GM11168 (cell line): Measurements from ENCODE around the gene SEC22C.
"Not testable (repeated sequence)": the region's sequence is repeated elsewhere in the genome, so short reads cannot be mapped to it uniquely, and the experiment has no call there.

Experiments used
- in situ Hi-C: fragments of 300-500 bp; cut with MboI; formaldehyde crosslinking; loops from one replicate; pipeline ENCODE4 v1.12.0; 2022; ENCODE audit warnings: low sequenced_read_pairs; ENCODE audit not compliant: unreplicated experiment

The SEC22C gene

GRCh38 chr3:42582474-42583070 lies 805 bp upstream of the SEC22C start:
- in situ Hi-C loops = no loop called here

DNA sequence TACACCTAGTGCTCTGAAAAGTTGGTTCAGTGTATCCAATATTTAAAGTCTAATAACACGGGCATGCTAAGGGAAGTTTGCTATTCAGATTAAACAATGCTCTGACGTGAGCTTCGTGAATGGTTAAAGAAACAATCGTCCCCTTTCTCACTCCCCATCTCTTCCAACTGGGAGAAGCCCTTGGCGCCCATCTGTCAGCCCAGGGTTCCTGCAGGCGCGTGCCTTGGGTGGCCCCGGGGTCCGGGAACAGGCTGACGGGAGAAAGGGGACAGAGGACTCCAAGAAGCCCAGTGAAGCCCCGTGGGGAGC lies 413 bp downstream of the SEC22C start:
- in situ Hi-C loops = no loop called here

DNA sequence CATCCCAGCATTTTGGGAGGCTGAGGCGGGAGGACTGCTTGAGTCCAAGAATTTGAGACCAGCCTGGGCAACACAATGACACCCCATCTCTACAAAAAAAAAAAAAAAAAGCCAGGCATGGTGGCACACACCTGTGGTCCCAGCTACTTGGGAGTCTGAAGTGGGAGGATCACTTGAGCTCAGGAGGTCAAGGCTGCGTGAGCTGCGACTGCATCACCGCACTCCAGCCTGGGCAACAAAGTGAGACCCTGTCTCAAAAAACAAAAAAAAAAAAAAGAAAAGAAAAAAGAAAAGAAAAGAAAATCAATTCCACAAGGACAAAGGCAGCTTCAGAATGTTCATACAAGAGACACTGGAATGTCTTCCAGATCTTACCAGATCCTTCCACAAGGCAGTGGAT lies 2.4 kb downstream of the SEC22C start:
- in situ Hi-C loops = not testable (repeated sequence)

- in situ Hi-C loops = no loop called here
These were observed 3.7 kb downstream of the SEC22C start for GRCh38 chr3:42578054-42578453.

DNA sequence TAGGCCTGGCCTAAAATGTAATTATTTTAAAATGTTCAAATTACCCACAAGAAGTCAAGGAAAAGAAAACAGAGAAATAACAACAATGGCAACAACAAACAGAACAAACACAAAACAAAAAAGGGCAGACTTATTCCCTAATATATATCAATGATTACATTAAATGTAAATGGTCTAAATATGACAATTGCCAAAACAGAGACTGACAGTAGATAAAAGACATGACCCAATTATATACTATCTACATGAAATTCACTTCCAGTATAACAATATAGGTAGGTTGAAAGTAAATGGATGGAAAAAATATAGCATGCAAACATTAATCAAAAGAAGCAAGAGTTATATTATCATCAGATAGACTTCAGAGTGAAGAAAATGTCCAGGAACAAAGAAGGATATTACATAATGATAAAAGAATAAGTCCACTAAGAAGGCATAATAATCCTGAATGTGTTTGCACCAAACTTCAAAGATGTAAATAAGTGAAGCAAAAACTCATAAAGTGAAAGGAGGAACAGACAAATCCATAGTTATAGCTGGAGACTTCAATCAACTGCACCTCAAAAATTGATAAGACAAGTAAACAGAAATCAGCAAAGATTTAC lies 6.5 kb downstream of the SEC22C start:
- in situ Hi-C loops = no loop called here

- in situ Hi-C loops = no loop called here
These were observed 9.5 kb downstream of the SEC22C start for GRCh38 chr3:42572278-42572677.

DNA sequence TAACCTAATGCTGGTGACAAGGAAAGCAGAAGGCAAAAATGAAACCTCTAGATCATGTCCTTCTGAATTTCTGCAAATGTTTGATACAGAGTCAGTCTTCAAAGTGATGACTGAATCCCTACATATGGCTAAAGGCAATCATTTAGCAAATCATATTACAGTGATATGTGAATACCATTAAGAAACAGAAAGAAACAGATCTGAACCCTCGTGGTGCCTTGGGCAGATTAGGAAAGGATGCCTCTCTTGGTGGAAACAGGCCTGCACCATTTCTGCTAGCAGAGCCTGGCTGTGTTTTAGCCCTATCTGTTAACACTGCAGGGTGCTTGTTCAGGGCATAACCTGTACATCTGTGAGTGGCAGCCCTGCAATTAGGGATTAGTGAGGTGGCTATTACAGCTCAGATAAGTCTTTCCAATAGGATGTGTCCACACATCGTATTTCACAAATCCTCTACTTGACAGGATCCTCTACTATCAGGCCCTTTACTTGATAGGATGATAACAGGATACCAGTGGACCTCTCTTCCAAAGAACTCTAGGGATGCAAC lies 12.1 kb downstream of the SEC22C start:
- in situ Hi-C loops = no loop called here

DNA sequence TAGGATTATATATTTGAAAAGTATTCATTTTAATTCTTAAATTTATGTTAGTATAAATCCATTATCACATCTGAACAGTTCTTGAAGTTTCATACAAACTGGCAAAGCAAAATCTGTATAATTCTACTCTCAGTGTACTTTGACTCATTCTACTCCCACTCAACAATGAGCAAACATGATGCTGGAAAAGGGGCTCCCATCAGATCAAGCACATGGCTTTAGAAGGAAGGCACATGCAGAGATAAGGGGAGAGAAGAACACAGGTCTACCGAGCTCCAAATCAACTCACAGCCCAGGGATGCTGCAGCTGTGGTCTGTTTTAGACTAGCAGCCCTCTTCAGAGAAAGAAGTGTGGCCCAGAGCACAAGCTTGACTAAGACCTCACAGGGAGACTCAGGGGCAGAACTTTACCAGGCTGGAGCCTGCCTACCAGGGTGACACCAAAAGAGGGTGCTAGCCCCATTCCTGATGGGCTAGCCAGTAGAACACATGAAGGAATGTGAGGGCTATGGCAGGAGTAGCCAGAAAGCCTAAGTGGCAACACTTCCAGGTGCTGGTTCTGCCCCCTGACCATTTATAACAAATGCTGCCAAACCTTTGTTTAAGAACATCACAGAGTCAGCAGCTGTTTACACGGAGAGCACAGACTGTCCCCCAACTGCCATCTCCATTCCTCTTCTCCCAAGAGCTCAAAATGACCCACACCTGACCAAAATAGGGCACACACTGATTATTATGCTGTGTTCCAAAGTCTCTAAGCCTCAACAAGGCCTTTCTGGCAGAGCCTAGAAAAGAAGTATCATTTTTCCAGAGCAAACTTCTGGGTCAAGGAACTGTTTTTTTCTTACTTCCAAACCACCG lies 19.5 kb downstream of the SEC22C start:
- in situ Hi-C loops = no loop called here

GRCh38 chr3:42557854-42558253 lies 23.9 kb downstream of the SEC22C start:
- in situ Hi-C loops = no loop called here

DNA sequence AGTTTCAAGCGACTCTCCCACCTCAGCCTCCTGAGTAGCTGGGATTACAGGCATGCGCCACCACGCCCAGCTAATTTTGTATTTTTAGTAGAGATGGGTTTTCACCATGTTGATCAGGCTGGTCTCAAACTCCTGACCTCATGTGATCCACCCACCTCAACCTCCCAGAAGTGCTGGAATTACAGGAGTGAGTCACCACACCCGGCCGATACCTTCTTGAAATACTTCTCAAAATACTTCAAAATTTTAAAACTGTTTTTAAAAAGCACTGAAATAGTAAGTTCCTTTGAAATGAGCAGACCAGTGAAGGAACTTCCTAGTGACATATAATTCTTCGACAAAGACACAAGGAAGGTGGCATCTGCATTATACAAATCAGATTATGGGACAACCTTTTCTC lies 24.9 kb downstream of the SEC22C start:
- in situ Hi-C loops = not testable (repeated sequence)

DNA sequence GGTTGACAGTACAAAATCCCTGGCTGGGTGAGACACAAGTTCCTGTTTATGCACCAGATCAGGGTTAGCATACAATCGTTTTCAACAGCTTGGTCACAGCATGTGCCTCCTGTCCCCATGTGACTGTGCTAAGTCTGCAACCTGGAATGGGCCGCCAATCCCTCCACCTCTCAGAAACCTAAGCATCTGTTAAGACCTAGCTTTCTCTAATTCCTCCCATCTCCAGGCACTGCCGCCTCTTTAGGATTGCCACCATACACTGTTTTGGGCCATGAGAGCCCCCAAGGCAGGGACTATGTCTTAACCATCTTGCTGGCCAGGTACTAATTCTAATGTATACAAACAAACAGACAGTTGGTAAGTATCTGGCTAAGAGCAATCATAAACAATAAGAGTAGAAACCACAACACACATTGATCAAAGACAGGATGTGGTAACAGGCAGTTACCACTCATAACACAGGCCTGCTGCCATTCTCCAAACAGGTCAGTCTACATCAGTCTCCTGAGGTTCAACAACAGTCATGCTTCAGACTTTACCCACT lies 25.6 kb downstream of the SEC22C start:
- in situ Hi-C loops = no loop called here

DNA sequence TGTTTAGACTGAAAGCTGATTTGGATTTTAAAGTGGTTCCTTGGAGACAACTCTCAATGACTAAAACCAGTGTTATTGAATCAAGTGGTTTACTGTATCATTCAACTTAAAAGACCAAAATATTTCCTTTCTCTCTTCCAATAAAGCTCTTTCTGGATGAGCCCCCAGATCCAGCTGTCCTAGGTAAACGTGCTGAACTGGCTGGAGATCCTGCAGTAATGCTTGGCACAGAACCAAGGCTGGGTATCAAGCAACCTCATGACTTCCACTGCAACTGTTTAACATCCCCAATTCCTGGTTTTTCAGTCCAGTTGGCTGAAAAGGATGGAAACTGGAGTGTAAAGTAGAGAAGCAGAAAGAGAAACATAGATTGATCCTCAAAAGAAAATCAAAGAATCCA lies 28.9 kb downstream of the SEC22C start:
- in situ Hi-C loops = no loop called here

- in situ Hi-C loops = no loop called here
These were observed 31.5 kb downstream of the SEC22C start for GRCh38 chr3:42550250-42550649.

DNA sequence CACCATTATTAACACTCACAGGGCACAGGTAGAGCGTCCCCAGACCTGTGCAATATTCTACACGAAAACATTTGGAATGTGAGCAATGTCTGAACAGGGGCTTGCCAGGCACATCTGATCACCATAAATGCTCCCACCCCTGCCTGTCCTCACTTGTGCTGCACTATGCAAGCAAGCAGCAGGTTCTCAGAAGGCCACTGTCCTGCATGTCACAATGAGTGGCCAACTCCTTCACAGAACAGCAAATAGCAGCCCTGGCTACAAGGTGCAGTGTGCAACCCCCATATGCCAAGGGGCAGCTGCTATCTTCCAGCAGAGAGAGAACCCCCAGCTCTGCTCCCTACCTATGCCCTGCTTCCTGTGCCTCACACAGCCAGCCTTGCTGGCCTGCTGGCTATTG lies 32.6 kb downstream of the SEC22C start:
- in situ Hi-C loops = no loop called here

GRCh38 chr3:42547401-42547945 lies 34.3 kb downstream of the SEC22C start:
- in situ Hi-C loops = no loop called here

GRCh38 chr3:42546691-42547213 lies 35.0 kb downstream of the SEC22C start:
- in situ Hi-C loops = no loop called here

DNA sequence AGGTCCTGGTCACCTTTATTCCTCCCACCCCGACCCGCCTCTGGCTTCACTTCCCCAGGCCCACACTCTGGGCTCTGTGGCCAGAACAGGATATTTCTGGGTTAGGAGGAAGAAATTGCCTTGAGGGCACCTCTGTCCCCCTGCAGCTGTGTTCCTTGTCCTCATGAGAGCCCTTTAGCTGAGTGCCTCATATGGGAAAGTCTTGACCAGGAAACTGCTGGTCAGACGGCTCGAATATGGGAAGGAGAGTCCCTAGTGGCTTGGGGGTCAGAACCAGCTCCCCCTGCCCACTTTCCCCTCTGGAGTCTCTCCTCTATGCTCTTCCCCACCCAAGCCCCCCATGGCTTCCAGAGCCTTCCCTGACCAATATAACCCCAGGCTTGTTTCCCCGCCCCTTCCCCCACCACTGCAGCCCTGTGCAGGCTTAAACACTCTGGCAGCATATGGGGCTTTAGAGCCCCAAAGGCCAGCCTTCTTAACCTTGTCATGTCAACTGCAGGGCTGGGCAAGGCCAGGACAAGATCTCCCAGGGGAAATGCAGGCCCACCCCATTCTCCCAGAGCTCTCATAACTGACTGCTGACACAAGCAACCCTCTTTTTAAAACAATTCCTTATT lies 36.4 kb downstream of the SEC22C start:
- in situ Hi-C loops = no loop called here

- in situ Hi-C loops = no loop called here
These were observed 37.1 kb downstream of the SEC22C start for GRCh38 chr3:42544492-42545283.

DNA sequence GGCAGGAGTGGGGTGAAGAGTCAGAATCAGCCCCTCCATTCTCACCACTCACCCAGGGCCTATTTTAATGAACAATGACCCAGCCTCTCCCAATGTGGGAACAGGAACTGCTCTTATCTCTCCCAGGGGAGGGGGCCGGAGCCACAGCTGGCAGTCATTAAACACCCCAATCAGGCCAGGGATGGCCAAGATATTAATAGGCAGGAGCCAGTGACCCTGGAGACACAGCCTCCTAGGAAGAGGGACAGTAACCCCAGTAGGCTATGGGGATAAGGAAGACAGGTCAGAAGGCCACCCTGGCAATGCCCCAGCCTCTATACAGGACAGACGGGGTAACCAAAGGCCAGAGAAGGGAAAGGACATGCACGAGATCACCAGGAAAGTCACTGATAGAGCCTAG lies 40.7 kb downstream of the SEC22C start:
- in situ Hi-C loops = no loop called here
